ENCODE results near the gene DNAJB1. TPM values are rescaled to one million over a fixed set of nuclear protein-coding genes. Genes with fewer than 3 reads are reported as not detected.

The DNAJB1 gene
- total and polyA plus RNA-seq, 2 experiments from 2014 or later: 43.2 to 53.3 TPM

DNA sequence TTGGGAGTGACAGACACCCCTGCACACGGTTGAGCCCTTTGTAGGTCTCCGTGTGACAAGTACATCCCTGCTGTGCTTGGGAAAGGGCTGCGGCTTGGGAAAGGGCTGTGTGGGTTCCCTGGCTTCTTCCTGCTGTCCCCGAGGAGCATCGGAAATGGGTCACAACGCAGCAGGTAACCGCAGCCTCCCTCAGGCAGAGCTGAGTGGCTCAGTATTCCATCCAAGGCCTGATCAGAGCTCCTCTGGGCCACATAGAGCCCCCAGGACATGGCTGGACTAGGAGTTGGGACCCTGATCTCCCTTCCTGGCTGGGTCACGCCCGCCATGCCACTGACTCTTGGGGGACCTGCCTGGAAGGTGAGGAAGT is 27.5 kb upstream of the DNAJB1 start (continued):
- TF ChIP-seq, protein P1, sequence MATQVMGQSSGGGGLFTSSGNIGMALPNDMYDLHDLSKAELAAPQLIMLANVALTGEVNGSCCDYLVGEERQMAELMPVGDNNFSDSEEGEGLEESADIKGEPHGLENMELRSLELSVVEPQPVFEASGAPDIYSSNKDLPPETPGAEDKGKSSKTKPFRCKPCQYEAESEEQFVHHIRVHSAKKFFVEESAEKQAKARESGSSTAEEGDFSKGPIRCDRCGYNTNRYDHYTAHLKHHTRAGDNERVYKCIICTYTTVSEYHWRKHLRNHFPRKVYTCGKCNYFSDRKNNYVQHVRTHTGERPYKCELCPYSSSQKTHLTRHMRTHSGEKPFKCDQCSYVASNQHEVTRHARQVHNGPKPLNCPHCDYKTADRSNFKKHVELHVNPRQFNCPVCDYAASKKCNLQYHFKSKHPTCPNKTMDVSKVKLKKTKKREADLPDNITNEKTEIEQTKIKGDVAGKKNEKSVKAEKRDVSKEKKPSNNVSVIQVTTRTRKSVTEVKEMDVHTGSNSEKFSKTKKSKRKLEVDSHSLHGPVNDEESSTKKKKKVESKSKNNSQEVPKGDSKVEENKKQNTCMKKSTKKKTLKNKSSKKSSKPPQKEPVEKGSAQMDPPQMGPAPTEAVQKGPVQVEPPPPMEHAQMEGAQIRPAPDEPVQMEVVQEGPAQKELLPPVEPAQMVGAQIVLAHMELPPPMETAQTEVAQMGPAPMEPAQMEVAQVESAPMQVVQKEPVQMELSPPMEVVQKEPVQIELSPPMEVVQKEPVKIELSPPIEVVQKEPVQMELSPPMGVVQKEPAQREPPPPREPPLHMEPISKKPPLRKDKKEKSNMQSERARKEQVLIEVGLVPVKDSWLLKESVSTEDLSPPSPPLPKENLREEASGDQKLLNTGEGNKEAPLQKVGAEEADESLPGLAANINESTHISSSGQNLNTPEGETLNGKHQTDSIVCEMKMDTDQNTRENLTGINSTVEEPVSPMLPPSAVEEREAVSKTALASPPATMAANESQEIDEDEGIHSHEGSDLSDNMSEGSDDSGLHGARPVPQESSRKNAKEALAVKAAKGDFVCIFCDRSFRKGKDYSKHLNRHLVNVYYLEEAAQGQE (IDR thresholded peaks at IDR 0.05; ENCODE audit: unreplicated experiment): no peak
- TF ChIP-seq POLR2AphosphoS5 (IDR thresholded peaks at IDR 0.05; ENCODE audit: low read depth) (no peak), CREB1 (CRISPR knock-in tag; IDR thresholded peaks at IDR 0.05; ENCODE audit: low read depth) (no peak), JUNB (IDR thresholded peaks at IDR 0.05; ENCODE audit: unreplicated experiment) (no peak), CTCF (conservative IDR thresholded peaks at IDR 0.05; ENCODE audit: low read depth in 2 of 2) (no peak), EZH2 (IDR thresholded peaks at IDR 0.05; ENCODE audit: low read depth, unreplicated experiment) (no peak), EZH2phosphoT487 (IDR thresholded peaks at IDR 0.05; ENCODE audit: unreplicated experiment) (no peak), NANOG (IDR thresholded peaks at IDR 0.05; ENCODE audit: borderline replicate concordance) (no peak), ZNF114 (CRISPR knock-in tag; IDR thresholded peaks at IDR 0.05) (no peak)
- TF ChIP-seq, protein P2, sequence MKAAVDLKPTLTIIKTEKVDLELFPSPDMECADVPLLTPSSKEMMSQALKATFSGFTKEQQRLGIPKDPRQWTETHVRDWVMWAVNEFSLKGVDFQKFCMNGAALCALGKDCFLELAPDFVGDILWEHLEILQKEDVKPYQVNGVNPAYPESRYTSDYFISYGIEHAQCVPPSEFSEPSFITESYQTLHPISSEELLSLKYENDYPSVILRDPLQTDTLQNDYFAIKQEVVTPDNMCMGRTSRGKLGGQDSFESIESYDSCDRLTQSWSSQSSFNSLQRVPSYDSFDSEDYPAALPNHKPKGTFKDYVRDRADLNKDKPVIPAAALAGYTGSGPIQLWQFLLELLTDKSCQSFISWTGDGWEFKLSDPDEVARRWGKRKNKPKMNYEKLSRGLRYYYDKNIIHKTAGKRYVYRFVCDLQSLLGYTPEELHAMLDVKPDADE (IDR thresholded peaks at IDR 0.05): no peak

DNA sequence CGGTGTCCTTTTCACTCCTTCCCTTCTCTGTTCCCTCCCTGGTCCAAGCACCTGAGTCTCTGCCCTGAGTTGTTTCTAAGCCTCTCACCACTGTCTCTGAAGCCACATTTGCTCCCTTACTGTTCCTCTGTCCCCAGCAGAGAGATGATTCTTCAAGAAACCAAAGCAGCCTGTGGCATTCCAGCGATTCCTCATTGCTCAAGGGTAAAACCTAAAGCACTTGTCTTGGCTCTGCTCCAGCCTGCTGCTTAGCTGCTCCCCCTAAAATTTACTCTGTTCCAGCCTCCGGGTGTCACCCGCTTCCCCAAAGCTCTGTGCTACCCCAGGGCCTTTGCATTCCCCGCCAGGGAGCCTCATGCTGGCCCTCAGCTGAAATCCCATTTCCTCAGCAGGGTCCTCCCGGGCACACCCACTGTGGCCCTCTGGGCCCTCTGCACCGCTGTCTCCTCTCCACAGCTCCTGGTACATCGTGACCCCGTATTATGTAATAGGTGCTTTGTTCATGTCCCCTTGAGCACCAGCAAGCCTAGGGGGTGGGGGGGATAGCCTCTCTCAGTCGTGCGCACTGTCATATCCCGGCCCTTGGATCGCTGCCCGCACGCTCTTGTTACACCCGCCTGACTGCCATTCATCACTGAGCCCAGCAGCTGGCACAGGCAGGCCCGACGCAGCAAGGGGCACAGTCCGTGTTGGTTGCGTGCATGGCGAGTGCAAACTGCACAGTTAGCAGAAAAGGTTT is 26.9 kb upstream of the DNAJB1 start:
- Histone ChIP-seq H3K9me2 (ENCODE audit: insufficient read depth) (no peaks in the 10 kb centered on the region), H3F3A (replicated peaks; ENCODE audit: low read depth) (no peaks in the 10 kb centered on the region), H3K4me1 (ENCODE audit: insufficient read depth) (no peaks in the 10 kb centered on the region), H3K27ac (ENCODE audit: low read depth) (0 out of 2 replicates have a peak overlapping the region, but pooled peaks have one; percentile 9), H2AFZ (no peak overlapping the region), H3K4me3 (no peak overlapping the region), H3K36me3 (ENCODE audit: insufficient read depth) (no peaks in the 10 kb centered on the region; the same call in 1 of the 2 replicates), H4K20me1 (replicated peaks; ENCODE audit: insufficient read depth) (peaks cover 12% of the 10 kb centered on the region), H3K27me3 (ENCODE audit: insufficient read depth) (no peaks in the 10 kb centered on the region), H3K79me2 (replicated peaks; ENCODE audit: insufficient read depth) (peaks cover 34% of the 10 kb centered on the region), H3K4me2 (no peak overlapping the region)
- no peaks in the 10 kb centered on the region for H3K9me3 Mint-ChIP-seq
- H3K27me3 Mint-ChIP-seq (ENCODE audit: insufficient read depth, low read depth, poor library complexity): peaks cover 10% of the 10 kb centered on the region
- no peak overlapping the region for H3K4me3 Mint-ChIP-seq
- peaks cover 9% of the 10 kb centered on the region for H3K36me3 Mint-ChIP-seq (ENCODE audit: low read depth)
- ATAC-seq (no peak), DNase-seq (ENCODE audit: low spot score) (no peak)
- peak overlapping the region; percentile 75 for H3K27ac Mint-ChIP-seq
- H3K4me1 Mint-ChIP-seq: no peaks in the 10 kb centered on the region; the same call in 1 of the 3 replicates
- TF ChIP-seq POLR2AphosphoS5 (IDR thresholded peaks at IDR 0.05; ENCODE audit: low read depth): no peak
- no peak for TF ChIP-seq EZH2phosphoT487 (IDR thresholded peaks at IDR 0.05; ENCODE audit: unreplicated experiment)
- no peak for TF ChIP-seq STAT1 (IDR thresholded peaks at IDR 0.05; ENCODE audit: unreplicated experiment)
- TF ChIP-seq, protein P2 (IDR thresholded peaks at IDR 0.05): no peak
- no peak for TF ChIP-seq ZNF114 (CRISPR knock-in tag; IDR thresholded peaks at IDR 0.05)
- TF ChIP-seq, protein P1 (IDR thresholded peaks at IDR 0.05; ENCODE audit: unreplicated experiment): no peak
- TF ChIP-seq EZH2 (IDR thresholded peaks at IDR 0.05; ENCODE audit: low read depth, unreplicated experiment): no peak
- no peak for TF ChIP-seq CTCF (conservative IDR thresholded peaks at IDR 0.05; ENCODE audit: low read depth in 2 of 2)
- TF ChIP-seq JUNB (IDR thresholded peaks at IDR 0.05; ENCODE audit: unreplicated experiment): no peak
- TF ChIP-seq ZNF331 (CRISPR knock-in tag; IDR thresholded peaks at IDR 0.05; ENCODE audit: low read depth): no peak

Measured in GM23338 (cell line).